HepG2 (cell line): ENCODE data around the gene PIAS3. TPM values are rescaled to one million over a fixed set of nuclear protein-coding genes. Genes with fewer than 3 reads are reported as not detected.
A peak's percentile ranks its signal among the peaks of the same experiment; 100 is the strongest.

Source experiments
- EED ChIP-seq: sonication (generic); formaldehyde crosslinking; IDR thresholded peaks from 2 replicates; pipeline ENCODE4 v1.5.0; 2020; ENCODE audit warnings: mild to moderate bottlenecking, missing genetic modification reagents
- HOXA5 ChIP-seq: sonication (generic); formaldehyde crosslinking; IDR thresholded peaks from 2 replicates; pipeline ENCODE4 v1.4.0; 2020; ENCODE audit warnings: missing genetic modification reagents
- HOXA7 ChIP-seq: sonication (generic); formaldehyde crosslinking; IDR thresholded peaks from 2 replicates; pipeline ENCODE4 v1.8.1; 2022; ENCODE audit warnings: mild to moderate bottlenecking, missing genetic modification reagents, moderate library complexity
- IKZF1 ChIP-seq: fragments of 450-650 bp; IDR thresholded peaks from 2 replicates; pipeline ENCODE4 v1.7.1; 2016
- JUND ChIP-seq: sonication (generic); formaldehyde crosslinking; IDR thresholded peaks from 2 replicates; pipeline ENCODE4 v1.8.0; 2022; ENCODE audit warnings: mild to moderate bottlenecking, missing genetic modification reagents
- NAIF1 ChIP-seq: sonication (generic); formaldehyde crosslinking; IDR thresholded peaks from 2 replicates; pipeline ENCODE4 v1.5.0; 2020; ENCODE audit warnings: mild to moderate bottlenecking, missing genetic modification reagents, borderline replicate concordance
- NR2F6 ChIP-seq, 2 experiments: IDR thresholded peaks; 2 replicates each; pipeline ENCODE4 v1.6.1; 2016; ENCODE audit warnings: antibody characterized with exemption in 1 of 2, mild to moderate bottlenecking in 1 of 2
- TARDBP ChIP-seq: sonication (generic); formaldehyde crosslinking; IDR thresholded peaks from 2 replicates; pipeline ENCODE4 v1.8.0; 2022; ENCODE audit warnings: mild to moderate bottlenecking, missing genetic modification reagents
- TRIM24 ChIP-seq: sonication (generic); formaldehyde crosslinking; IDR thresholded peaks from 2 replicates; pipeline ENCODE4 v1.8.0; 2022; ENCODE audit warnings: mild to moderate bottlenecking, missing genetic modification reagents
- ZBTB7B ChIP-seq: sonication (generic); formaldehyde crosslinking; IDR thresholded peaks from 2 replicates; pipeline ENCODE4 v1.4.0; 2020; ENCODE audit warnings: missing genetic modification reagents
- ZNF138 ChIP-seq: sonication (generic); formaldehyde crosslinking; IDR thresholded peaks from 2 replicates; pipeline ENCODE4 v1.5.0; 2020; ENCODE audit warnings: mild to moderate bottlenecking, low read depth, missing genetic modification reagents
- ZNF333 ChIP-seq: sonication (generic); formaldehyde crosslinking; IDR thresholded peaks from 2 replicates; pipeline ENCODE4 v1.4.0; 2020; ENCODE audit warnings: mild to moderate bottlenecking, missing genetic modification reagents, borderline replicate concordance
- ZNF510 ChIP-seq: sonication (generic); formaldehyde crosslinking; IDR thresholded peaks from 2 replicates; pipeline ENCODE4 v1.4.0; 2020; ENCODE audit warnings: low read depth, mild to moderate bottlenecking, missing genetic modification reagents
- ZNF598 ChIP-seq: sonication (generic); formaldehyde crosslinking; IDR thresholded peaks from 2 replicates; pipeline ENCODE4 v1.5.1; 2020; ENCODE audit warnings: mild to moderate bottlenecking, missing genetic modification reagents, borderline replicate concordance
- polyA plus RNA-seq, 8 experiments: library from polyadenylated mRNA; depleted of rRNA in 3 of 8; stranded (reverse) in 7 of 8; unstranded in 1 of 8; fragments of >200 nt; fragmentation: Illumina TruSeq in 4 of 8; extraction: Trizol in 4 of 8; gene quantifications; 2 replicates each; pipeline versions ENCODE4 v1.2.1 to v1.2.3, GENCODE V29; 2011 to 2016; ENCODE audit warnings: low read depth in 4 of 8, missing spikeins in 1 of 8, mixed read lengths in 1 of 8; ENCODE audit not compliant: insufficient read depth in 1 of 8
- total RNA-seq, 5 experiments: library from RNA; depleted of rRNA; stranded (reverse); fragments of >200 nt; fragmentation: Illumina TruSeq; extraction: Trizol; gene quantifications; 2 replicates each; pipeline ENCODE4 v1.2.3, GENCODE V29; 2016; ENCODE audit warnings: low read depth in 1 of 5
- TF ChIP-seq, protein P1 (sequence below): sonication (generic); formaldehyde crosslinking; conservative IDR thresholded peaks from 2 replicates; pipeline ENCODE4 v1.4.0; 2020; ENCODE audit warnings: mild to moderate bottlenecking, missing genetic modification reagents, moderate library complexity
- TF ChIP-seq, protein P2 (sequence below): sonication (generic); formaldehyde crosslinking; IDR thresholded peaks from 2 replicates; pipeline ENCODE4 v1.8.0; 2022; ENCODE audit warnings: mild to moderate bottlenecking, missing genetic modification reagents, moderate library complexity
- TF ChIP-seq, protein P3 (sequence below): sonication (generic); formaldehyde crosslinking; IDR thresholded peaks from 2 replicates; pipeline ENCODE4 v1.5.0; 2020; ENCODE audit warnings: mild to moderate bottlenecking, missing genetic modification reagents, borderline replicate concordance

The PIAS3 gene
- total and polyA plus RNA-seq, 2 of the 13 experiments (the other 11 are each of a cell fraction or from before 2014, with no cell fraction given): 3.7 to 8.0 TPM

DNA sequence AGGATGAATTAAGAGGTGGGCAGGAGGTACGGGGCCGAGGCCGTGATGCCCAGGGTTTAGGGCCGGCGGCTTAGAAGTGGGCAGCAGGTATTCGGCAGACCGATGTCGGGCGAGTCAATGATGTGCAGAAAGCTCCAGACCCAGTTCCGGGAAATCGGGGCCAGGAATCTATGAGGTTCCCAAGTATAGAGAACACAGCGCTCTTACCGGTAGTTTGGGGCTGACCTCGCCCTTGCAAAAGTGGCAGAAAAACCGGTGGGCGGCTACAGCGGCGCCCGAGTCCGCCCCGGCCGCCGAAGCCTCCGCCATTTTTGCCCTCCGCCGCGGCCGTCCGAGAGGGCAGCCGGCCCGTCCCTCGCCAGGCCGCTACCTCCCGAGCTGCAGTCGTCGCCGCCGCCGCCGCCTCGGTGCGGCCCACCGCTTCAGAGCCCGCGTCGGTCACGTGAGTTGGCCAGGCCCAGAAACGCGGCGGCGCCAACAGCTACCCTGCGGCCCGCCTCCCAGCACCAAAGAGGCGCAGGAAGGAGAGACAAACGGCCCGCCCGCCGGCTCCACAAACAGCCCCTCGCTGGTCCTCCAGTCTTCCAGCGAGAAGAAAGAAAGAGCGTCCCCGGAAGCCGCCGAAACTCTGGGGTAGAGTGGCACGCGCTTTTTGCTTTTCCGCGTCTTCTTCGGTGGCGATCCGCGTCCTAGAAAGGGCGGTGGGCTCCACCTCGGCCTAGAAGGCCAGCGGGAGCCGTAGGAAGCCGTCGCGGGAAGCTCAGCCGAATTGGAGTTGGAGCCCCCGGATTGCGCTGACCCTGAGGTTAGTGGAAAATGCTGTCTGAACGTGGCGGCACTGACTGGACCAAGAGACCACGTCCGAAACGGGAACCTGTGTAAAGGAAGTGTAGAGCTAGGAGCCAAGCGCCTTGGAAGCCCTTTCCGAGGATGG, 35.0 kb downstream of the PIAS3 start, which contains the start of the genes POLR3C and RNF115 (continued):
- TF ChIP-seq ZNF598 (CRISPR knock-in tag) (0 out of 2 replicates have a peak, but pooled peaks have one; percentile 65), JUND (CRISPR knock-in tag) (no peak), NR2F6 (IDR thresholded peaks at IDR 0.05) (no peak), NR2F6 (CRISPR knock-in tag; IDR thresholded peaks at IDR 0.05) (no peak), ZNF510 (no peak), NAIF1 (CRISPR knock-in tag) (0 out of 2 replicates have a peak, but pooled peaks have one; percentile 60), ZNF333 (CRISPR knock-in tag) (no peak), HOXA7 (no peak), ZBTB7B (CRISPR knock-in tag) (peak; percentile 88), IKZF1 (no peak), ZNF138 (CRISPR knock-in tag) (peak; percentile 91), TARDBP (CRISPR knock-in tag) (no peak), HOXA5 (CRISPR knock-in tag) (0 out of 2 replicates have a peak, but pooled peaks have one; percentile 42), TRIM24 (no peak), EED (CRISPR knock-in tag) (peak; percentile 64; the same call in 1 of the 2 replicates)
- TF ChIP-seq, protein P1, sequence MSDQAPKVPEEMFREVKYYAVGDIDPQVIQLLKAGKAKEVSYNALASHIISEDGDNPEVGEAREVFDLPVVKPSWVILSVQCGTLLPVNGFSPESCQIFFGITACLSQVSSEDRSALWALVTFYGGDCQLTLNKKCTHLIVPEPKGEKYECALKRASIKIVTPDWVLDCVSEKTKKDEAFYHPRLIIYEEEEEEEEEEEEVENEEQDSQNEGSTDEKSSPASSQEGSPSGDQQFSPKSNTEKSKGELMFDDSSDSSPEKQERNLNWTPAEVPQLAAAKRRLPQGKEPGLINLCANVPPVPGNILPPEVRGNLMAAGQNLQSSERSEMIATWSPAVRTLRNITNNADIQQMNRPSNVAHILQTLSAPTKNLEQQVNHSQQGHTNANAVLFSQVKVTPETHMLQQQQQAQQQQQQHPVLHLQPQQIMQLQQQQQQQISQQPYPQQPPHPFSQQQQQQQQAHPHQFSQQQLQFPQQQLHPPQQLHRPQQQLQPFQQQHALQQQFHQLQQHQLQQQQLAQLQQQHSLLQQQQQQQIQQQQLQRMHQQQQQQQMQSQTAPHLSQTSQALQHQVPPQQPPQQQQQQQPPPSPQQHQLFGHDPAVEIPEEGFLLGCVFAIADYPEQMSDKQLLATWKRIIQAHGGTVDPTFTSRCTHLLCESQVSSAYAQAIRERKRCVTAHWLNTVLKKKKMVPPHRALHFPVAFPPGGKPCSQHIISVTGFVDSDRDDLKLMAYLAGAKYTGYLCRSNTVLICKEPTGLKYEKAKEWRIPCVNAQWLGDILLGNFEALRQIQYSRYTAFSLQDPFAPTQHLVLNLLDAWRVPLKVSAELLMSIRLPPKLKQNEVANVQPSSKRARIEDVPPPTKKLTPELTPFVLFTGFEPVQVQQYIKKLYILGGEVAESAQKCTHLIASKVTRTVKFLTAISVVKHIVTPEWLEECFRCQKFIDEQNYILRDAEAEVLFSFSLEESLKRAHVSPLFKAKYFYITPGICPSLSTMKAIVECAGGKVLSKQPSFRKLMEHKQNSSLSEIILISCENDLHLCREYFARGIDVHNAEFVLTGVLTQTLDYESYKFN (CRISPR knock-in tag): peak; percentile 54
- TF ChIP-seq, protein P2, sequence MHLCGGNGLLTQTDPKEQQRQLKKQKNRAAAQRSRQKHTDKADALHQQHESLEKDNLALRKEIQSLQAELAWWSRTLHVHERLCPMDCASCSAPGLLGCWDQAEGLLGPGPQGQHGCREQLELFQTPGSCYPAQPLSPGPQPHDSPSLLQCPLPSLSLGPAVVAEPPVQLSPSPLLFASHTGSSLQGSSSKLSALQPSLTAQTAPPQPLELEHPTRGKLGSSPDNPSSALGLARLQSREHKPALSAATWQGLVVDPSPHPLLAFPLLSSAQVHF (CRISPR knock-in tag): no peak
- TF ChIP-seq, protein P3, sequence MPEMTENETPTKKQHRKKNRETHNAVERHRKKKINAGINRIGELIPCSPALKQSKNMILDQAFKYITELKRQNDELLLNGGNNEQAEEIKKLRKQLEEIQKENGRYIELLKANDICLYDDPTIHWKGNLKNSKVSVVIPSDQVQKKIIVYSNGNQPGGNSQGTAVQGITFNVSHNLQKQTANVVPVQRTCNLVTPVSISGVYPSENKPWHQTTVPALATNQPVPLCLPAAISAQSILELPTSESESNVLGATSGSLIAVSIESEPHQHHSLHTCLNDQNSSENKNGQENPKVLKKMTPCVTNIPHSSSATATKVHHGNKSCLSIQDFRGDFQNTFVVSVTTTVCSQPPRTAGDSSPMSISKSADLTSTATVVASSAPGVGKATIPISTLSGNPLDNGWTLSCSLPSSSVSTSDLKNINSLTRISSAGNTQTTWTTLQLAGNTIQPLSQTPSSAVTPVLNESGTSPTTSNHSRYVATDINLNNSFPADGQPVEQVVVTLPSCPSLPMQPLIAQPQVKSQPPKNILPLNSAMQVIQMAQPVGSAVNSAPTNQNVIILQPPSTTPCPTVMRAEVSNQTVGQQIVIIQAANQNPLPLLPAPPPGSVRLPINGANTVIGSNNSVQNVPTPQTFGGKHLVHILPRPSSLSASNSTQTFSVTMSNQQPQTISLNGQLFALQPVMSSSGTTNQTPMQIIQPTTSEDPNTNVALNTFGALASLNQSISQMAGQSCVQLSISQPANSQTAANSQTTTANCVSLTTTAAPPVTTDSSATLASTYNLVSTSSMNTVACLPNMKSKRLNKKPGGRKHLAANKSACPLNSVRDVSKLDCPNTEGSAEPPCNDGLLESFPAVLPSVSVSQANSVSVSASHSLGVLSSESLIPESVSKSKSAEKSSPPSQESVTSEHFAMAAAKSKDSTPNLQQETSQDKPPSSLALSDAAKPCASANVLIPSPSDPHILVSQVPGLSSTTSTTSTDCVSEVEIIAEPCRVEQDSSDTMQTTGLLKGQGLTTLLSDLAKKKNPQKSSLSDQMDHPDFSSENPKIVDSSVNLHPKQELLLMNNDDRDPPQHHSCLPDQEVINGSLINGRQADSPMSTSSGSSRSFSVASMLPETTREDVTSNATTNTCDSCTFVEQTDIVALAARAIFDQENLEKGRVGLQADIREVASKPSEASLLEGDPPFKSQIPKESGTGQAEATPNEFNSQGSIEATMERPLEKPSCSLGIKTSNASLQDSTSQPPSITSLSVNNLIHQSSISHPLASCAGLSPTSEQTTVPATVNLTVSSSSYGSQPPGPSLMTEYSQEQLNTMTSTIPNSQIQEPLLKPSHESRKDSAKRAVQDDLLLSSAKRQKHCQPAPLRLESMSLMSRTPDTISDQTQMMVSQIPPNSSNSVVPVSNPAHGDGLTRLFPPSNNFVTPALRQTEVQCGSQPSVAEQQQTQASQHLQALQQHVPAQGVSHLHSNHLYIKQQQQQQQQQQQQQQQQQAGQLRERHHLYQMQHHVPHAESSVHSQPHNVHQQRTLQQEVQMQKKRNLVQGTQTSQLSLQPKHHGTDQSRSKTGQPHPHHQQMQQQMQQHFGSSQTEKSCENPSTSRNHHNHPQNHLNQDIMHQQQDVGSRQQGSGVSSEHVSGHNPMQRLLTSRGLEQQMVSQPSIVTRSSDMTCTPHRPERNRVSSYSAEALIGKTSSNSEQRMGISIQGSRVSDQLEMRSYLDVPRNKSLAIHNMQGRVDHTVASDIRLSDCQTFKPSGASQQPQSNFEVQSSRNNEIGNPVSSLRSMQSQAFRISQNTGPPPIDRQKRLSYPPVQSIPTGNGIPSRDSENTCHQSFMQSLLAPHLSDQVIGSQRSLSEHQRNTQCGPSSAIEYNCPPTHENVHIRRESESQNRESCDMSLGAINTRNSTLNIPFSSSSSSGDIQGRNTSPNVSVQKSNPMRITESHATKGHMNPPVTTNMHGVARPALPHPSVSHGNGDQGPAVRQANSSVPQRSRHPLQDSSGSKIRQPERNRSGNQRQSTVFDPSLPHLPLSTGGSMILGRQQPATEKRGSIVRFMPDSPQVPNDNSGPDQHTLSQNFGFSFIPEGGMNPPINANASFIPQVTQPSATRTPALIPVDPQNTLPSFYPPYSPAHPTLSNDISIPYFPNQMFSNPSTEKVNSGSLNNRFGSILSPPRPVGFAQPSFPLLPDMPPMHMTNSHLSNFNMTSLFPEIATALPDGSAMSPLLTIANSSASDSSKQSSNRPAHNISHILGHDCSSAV (CRISPR knock-in tag): no peak
